HG02973 (cell line): ENCODE measurements around the gene CBX3.
"Not testable (repeated sequence)": the region's sequence is repeated elsewhere in the genome, so short reads cannot be mapped to it uniquely, and the experiment has no call there.

ENCODE experiments used
- ATAC-seq: cut with Tn5 transposase; IDR thresholded peaks from one replicate; pipeline ENCODE4 v1.9.1; 2021; ENCODE audit warnings: moderate library complexity; ENCODE audit not compliant: unreplicated experiment

Gene CBX3

DNA sequence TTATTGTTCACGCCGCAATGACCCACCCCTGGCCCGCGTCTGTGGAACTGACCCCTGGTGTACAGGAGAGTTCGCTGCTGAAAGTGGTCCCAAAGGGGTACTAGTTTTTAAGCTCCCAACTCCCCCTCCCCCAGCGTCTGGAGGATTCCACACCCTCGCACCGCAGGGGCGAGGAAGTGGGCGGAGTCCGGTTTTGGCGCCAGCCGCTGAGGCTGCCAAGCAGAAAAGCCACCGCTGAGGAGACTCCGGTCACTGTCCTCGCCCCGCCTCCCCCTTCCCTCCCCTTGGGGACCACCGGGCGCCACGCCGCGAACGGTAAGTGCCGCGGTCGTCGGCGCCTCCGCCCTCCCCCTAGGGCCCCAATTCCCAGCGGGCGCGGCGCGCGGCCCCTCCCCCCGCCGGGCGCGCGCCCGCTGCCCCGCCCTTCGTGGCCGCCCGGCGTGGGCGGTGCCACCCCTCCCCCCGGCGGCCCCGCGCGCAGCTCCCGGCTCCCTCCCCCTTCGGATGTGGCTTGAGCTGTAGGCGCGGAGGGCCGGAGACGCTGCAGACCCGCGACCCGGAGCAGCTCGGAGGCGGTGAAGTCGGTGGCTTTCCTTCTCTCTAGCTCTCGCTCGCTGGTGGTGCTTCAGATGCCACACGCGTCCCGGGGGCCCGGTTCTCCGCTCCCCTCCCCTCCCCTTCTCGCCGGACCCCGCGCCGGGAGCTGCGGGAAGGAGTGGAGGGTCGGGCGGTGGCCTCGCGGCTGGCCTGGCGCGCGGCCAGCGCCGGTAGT, at the start of gene CBX3:
TSS of gene CBX3 (plus strand) at position 499 of the 772 bp plus-strand sequence. CDS start 1,254 bp downstream, outside the sequence.
- ATAC-seq, result peak; percentile 39

DNA sequence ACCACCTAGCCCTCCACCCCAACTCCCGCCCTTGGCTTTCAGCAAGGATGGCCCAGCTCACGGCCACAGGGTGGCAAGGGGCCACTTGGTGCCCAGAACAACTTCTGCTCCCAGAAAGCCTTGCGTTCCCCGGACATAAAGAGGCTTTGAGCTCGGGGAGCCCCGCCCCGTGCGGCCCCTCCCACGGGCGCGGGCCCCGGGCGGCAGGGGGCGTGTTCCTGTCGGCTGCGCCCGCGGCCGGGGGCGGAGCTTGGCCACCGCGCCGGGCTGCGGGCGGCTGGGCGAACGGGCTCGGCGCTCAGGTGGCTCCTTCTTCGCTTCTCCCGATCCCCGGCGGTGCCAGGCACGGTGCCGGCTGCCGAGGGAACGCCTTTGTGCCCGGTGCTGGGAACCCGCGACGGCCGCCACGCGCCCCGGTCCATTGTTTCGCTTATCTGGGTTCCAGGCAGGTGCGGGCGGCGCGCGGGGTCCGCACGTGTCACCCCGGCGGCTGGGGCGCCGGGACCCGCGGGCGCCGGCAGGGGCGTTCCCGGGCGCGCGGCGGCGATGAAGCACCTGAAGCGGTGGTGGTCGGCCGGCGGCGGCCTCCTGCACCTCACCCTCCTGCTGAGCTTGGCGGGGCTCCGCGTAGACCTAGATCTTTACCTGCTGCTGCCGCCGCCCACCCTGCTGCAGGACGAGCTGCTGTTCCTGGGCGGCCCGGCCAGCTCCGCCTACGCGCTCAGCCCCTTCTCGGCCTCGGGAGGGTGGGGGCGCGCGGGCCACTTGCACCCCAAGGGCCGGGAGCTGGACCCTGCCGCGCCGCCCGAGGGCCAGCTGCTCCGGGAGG, 49.4 kb upstream of the CBX3 start, which contains the start of gene NFE2L3:
TSS of gene NFE2L3 (plus strand) at position 246 of the 829 bp plus-strand sequence. CDS start at position 547, 301 bp downstream.
- peak; percentile 59 for ATAC-seq

DNA sequence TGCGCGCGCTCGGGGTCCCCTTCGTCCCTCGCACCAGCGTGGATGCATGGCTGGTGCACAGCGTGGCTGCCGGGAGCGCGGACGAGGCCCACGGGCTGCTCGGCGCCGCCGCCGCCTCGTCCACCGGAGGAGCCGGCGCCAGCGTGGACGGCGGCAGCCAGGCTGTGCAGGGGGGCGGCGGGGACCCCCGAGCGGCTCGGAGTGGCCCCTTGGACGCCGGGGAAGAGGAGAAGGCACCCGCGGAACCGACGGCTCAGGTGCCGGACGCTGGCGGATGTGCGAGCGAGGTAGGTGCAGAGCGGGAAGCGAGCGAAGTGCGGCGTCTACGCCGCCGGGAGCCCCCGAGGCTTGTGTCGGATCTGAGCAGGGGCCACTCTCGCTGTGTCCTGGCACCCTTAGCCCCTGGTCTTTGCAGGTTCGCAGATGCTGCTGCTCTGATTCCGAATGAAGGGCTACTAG, 48.7 kb upstream of the CBX3 start:
- ATAC-seq, result peak; percentile 14

- ATAC-seq, result no peak
Measured at GRCh38 chr7:26153241-26153822, 48.2 kb upstream of the CBX3 start.

DNA sequence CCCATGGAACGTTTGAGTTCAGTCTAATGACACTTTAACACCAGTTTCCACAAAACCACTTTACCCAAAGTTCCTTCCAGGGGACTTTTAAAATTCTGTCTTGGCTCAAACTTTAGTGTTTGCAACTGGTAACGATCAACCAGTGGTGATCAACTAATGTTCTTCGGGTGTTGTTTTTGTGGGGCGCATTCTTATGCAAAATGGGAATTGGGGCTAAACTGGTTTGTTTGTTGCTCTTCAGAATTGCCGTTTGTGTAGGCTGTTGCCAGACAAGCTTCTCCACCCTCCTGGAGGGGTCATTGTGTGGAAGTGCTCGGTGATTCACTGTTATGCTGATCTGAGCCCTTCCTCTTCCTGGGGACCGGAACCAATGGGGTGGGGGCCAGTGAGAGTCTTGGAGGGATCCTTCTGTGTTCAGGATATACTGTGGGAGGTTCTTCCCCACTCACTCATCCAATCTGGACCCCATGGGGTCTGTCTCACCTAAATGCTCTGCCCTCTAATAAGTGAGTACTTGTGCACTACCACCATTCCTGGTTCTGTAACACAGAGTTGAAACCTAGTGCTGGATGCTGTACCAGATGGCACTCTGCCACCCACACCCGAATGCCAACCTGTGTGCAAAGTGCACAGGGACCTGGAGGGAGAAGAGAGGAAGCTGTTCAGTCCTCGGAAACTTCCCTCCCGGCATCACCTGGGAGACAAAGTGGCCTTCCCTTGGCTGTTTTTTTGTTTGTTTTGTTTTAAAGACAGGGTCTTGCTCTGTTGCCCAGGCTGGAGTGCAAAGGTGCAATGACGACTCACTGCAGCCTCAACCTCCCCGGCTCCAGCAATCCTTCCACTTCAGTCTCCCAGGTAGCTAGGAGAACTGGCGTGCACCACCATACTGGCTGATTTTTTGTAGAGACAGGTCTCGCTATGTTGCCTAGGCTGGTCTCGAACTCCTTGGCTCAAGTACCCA, 47.4 kb upstream of the CBX3 start:
- ATAC-seq, result no peak

GRCh38 chr7:26155531-26156375, 45.8 kb upstream of the CBX3 start:
- ATAC-seq, result no peak

GRCh38 chr7:26156451-26157420, 44.8 kb upstream of the CBX3 start:
- ATAC-seq, result no peak

DNA sequence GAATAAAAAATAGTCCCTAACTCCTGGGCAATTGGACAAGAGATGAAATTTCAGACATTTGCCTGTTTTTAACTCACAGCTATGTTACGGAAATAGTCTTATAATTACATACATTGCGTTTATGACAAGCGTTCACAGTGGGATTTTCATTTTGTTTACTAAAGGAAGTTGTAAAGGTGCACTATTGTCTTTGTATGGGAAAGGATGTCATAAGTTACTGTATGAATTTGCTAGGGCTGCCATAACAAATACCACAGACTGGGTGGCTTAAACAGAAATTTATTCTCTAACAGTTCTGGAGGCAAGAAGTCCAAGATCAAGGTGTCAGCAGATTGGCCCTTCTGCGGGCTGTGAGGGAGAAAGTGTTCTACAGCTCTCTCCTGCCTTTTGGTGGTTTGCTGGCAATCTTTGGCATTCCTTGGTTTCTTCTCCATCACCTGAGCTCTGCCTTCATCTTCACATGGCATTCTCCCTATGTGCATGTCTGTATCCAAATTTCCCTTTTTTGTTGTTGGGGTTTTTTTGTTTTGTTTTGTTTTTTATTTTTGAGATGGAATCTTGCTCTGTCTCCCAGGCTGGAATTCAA, 43.9 kb upstream of the CBX3 start:
- no peak for ATAC-seq

DNA sequence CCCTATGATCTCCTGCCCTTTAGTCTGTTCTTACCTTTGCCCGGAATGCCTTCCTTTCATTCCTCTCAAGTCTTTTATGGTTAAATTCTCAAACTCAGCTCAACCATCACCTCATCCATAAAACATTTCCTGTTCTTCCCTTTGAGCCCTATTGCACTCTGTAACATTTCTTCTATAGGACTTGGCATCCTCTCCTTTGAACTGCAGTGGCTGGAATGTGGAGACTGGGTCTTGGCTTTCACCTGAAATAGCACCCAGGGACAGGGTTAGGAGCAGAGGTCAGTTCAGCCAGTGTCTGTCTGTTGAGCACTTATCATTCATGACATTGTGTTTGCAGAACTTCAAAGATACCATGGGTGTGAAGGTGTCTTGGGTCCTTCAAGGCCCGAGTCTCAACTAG, 42.3 kb upstream of the CBX3 start:
- no peak for ATAC-seq

DNA sequence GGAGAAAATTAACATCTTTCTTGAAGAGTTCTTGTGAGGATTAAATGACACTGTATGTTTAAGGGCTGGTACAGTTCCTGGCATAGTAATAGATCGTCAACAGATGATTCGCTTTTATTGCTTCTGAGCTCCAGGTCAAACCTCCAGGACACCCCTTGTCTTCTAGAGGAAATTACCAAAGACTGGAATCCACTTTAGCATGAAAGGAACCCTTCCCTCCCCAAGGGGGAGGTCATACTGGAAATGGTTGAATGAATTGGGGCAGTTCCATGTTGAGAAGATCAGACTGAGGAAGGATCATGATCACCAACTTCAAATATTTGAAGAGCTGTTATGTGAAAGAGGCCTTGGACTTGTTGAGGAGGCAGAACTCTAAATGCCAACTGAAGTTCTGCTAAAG, 40.6 kb upstream of the CBX3 start:
- ATAC-seq, result no peak

GRCh38 chr7:26162431-26162830, 39.1 kb upstream of the CBX3 start:
- no peak for ATAC-seq

DNA sequence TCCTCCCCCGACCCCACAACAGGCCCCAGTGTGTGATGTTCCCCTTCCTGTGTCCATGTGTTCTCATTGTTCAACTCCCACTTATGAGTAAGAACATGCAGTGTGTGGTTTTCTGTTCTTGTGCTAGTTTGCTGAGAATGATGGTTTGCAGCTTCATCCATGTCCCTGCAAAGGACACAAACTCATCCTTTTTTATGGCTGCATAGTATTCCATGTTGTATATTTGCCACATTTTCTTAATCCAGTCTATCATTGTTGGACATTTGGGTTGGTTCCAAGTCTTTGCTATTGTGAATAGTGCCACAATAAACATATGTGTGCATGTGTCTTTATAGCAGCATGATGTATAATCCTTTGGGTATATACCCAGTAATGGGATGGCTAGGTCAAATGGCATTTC, 37.7 kb upstream of the CBX3 start:
- ATAC-seq, result not testable (repeated sequence)

DNA sequence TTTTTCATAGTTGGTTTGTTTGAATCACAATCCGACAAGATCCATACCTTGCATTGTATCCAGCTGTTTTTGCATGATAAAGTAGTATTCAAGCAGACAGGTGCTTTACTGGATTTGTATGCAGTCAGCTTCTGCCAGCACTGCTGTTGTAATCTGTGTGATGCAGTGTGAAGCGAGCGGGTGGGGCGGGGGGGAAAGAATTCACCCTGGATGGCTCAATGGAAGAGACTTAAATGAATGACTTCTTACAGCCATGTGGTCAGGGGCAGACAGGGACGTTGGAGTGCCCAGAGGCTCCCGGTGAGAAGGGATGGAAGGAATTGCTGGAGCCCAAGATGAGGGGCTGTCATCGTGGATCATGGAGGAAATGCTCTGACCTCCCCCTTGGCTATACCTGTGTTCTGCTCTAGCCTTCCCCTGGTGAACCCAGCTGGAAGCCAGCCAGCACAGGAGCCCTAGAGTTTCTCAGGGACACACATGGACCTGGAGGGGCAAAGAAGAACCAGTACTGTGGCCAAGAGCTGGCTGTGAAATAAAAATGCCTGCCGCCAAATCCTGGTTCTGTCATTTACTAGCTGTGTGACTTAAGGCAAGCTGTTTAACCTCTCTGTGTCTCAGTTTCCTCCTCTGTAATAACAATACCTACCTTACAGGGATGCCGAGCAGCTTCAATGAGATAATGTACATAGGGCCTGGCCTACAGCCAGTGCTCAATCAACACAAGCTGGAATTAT, 35.4 kb upstream of the CBX3 start:
- ATAC-seq, result no peak

DNA sequence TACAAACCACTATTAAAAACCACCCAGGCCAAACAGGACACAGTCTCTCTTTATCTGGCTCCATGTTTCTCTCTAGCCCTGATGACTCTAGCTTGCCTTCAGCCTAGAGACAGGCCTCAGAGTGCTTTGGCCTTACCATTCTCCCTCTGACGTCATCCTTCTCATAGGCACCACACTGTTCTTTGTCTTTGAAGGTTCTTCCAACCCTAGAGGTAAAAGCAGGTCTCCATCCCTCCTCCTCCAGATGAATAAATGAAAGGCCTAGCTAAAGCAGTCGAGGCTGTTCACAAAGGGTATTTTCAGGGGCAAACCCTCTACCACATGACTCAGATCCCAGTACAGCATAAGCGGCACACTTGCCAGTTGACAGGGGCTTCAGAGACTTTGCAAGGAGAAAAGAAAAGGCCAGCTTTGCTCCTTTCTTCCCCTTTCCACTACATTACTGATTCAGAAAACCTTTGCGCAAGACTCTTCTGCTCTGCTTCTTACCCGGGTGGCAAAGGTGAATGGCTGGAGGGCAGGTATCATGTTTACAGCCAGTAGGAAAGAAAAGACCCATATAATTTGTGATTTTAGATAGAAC, 34.8 kb upstream of the CBX3 start:
- ATAC-seq, result peak; percentile 27

- ATAC-seq, result peak; percentile 79
Measured at GRCh38 chr7:26167303-26167934, 34.1 kb upstream of the CBX3 start.

DNA sequence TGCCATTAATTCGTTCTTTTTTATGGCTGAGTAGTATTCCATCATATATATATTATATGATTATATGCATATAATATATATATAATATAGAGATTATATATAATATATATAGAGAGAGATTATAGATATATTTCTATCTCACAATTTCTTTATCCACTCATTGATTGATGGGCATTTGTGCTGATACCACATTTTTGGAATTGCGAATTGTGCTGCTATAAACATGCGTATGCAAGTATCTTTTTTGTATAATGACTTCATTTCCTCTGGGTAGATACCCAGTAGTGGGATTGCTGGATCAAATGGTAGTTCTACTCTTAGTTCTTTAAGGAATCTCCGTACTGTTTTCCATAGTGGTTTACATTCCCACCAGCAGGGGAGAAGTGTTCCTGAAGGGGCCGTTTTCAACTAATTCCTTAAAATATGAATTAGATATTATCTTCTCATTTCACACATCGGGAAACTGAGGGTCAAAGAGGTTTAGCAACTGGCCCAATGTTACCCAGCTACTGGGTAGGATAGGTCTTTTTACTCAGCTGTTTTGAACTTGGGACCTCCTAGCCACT, 33.0 kb upstream of the CBX3 start:
- ATAC-seq, result no peak
